H9 (cell line): ENCODE results near the gene CDH4. TPM values are rescaled to one million over a fixed set of nuclear protein-coding genes. Genes with fewer than 3 reads are reported as not detected.

Experiments used
- DNase-seq: peaks from one replicate; pipeline ENCODE4 v3.0.0-alpha.2; 2017
- H2AFZ ChIP-seq: one replicate; pipeline ENCODE4 v1.6.1; 2013; ENCODE audit warnings: mild to moderate bottlenecking, low read length, control low read depth, moderate library complexity
- H2AK5ac ChIP-seq: 2 replicates; pipeline ENCODE4 v1.6.1; 2013; ENCODE audit warnings: low read length, control low read depth, mixed read lengths; ENCODE audit not compliant: insufficient read length
- H2BK120ac ChIP-seq: one replicate; pipeline ENCODE4 v1.6.1; 2013; ENCODE audit warnings: low read depth, mild to moderate bottlenecking, low read length, control low read depth, inconsistent platforms; ENCODE audit not compliant: poor library complexity, severe bottlenecking
- H2BK12ac ChIP-seq: 2 replicates; pipeline ENCODE4 v1.6.1; 2013; ENCODE audit warnings: low read length, control low read depth, mixed read lengths, low read depth; ENCODE audit not compliant: insufficient read length
- H2BK15ac ChIP-seq: 2 replicates; pipeline ENCODE4 v1.6.1; 2013; ENCODE audit warnings: low read depth, low read length, control low read depth
- H2BK20ac ChIP-seq: one replicate; pipeline ENCODE4 v1.6.1; 2013; ENCODE audit warnings: low read depth, mild to moderate bottlenecking, low read length, control low read depth, inconsistent platforms; ENCODE audit not compliant: poor library complexity, severe bottlenecking
- H2BK5ac ChIP-seq: 2 replicates; pipeline ENCODE4 v1.6.1; 2013; ENCODE audit warnings: low read length, control low read depth, mixed read lengths; ENCODE audit not compliant: insufficient read length
- H3K14ac ChIP-seq: 2 replicates; pipeline ENCODE4 v1.6.1; 2013; ENCODE audit warnings: low read length, control low read depth; ENCODE audit not compliant: insufficient read depth
- H3K18ac ChIP-seq: 2 replicates; pipeline ENCODE4 v1.6.1; 2013; ENCODE audit warnings: low read depth, mild to moderate bottlenecking, mixed read lengths, low read length, control low read depth; ENCODE audit not compliant: insufficient read length
- H3K23ac ChIP-seq: 2 replicates; pipeline ENCODE4 v1.6.1; 2013; ENCODE audit warnings: low read length, control low read depth, mixed read lengths, low read depth; ENCODE audit not compliant: insufficient read length
- H3K23me2 ChIP-seq: 2 replicates; pipeline ENCODE4 v1.6.1; 2013; ENCODE audit warnings: low read depth, mild to moderate bottlenecking, mixed read lengths, low read length, control low read depth; ENCODE audit not compliant: insufficient read length, poor library complexity, severe bottlenecking
- H3K27ac ChIP-seq: 2 replicates; pipeline ENCODE4 v1.5.1; 2013; ENCODE audit warnings: low read length, control low read depth, mixed read lengths, low read depth; ENCODE audit not compliant: insufficient read length
- H3K27me3 ChIP-seq: 2 replicates; pipeline ENCODE4 v1.6.1; 2013; ENCODE audit warnings: low read length, control low read depth, inconsistent platforms; ENCODE audit not compliant: insufficient read depth
- H3K4ac ChIP-seq: 2 replicates; pipeline ENCODE4 v1.6.1; 2013; ENCODE audit warnings: low read depth, mild to moderate bottlenecking, control low read depth, inconsistent platforms, low read length, moderate library complexity
- H3K4me1 ChIP-seq: 2 replicates; pipeline ENCODE4 v1.6.1; 2013; ENCODE audit warnings: low read length, control low read depth, inconsistent platforms; ENCODE audit not compliant: insufficient read depth
- H3K4me2 ChIP-seq: 2 replicates; pipeline ENCODE4 v1.6.1; 2013; ENCODE audit warnings: low read length, control low read depth, mixed read lengths; ENCODE audit not compliant: insufficient read length, insufficient read depth
- H3K56ac ChIP-seq: 2 replicates; pipeline ENCODE4 v1.6.1; 2013; ENCODE audit warnings: low read depth, mild to moderate bottlenecking, mixed read lengths, low read length, control low read depth; ENCODE audit not compliant: insufficient read length
- H3K79me1 ChIP-seq: 2 replicates; pipeline ENCODE4 v1.6.1; 2013; ENCODE audit warnings: low read depth, mild to moderate bottlenecking, moderate library complexity, low read length, control low read depth, inconsistent platforms; ENCODE audit not compliant: insufficient read depth, poor library complexity, severe bottlenecking
- H3K79me2 ChIP-seq: 2 replicates; pipeline ENCODE4 v1.6.1; 2013; ENCODE audit warnings: low read length, control low read depth, inconsistent platforms; ENCODE audit not compliant: insufficient read depth
- H3K9ac ChIP-seq: 2 replicates; pipeline ENCODE4 v1.6.1; 2013; ENCODE audit warnings: low read length, control low read depth, mixed read lengths; ENCODE audit not compliant: insufficient read length; ENCODE audit errors: extremely low read depth
- H3K9me3 ChIP-seq: one replicate; pipeline ENCODE4 v1.6.1; 2013; ENCODE audit warnings: low read depth, low read length, inconsistent platforms; ENCODE audit not compliant: control insufficient read depth
- H3T11ph ChIP-seq: one replicate; pipeline ENCODE4 v1.6.1; 2013; ENCODE audit warnings: mild to moderate bottlenecking, low read length, control low read depth, inconsistent platforms
- H4K20me1 ChIP-seq: one replicate; pipeline ENCODE4 v1.6.1; 2013; ENCODE audit not compliant: control insufficient read depth, insufficient read length, insufficient read depth
- H4K5ac ChIP-seq: 2 replicates; pipeline ENCODE4 v1.6.1; 2013; ENCODE audit warnings: low read depth, mild to moderate bottlenecking, mixed read lengths, low read length, control low read depth; ENCODE audit not compliant: insufficient read length
- H4K8ac ChIP-seq: replicated peaks from 2 replicates; pipeline ENCODE4 v1.6.1; 2013; ENCODE audit warnings: low read length, control low read depth, mixed read lengths, low read depth; ENCODE audit not compliant: insufficient read length
- H4K91ac ChIP-seq: 2 replicates; pipeline ENCODE4 v1.6.1; 2013; ENCODE audit warnings: low read depth, mild to moderate bottlenecking, moderate library complexity, mixed read lengths, low read length, control low read depth; ENCODE audit not compliant: insufficient read length
- H3K27ac Mint-ChIP-seq, 3 experiments: 2 replicates in 2 of 3; 3 replicates in 1 of 3; pipeline ENCODE4 v1.8.0; 2020 to 2021; ENCODE audit warnings: mixed read lengths in 3 of 3, mild to moderate bottlenecking in 1 of 3, moderate library complexity in 1 of 3
- H3K27me3 Mint-ChIP-seq: 2 replicates; pipeline ENCODE4 v1.8.0; 2021; ENCODE audit warnings: low read depth, mild to moderate bottlenecking, moderate library complexity, mixed read lengths
- H3K36me3 Mint-ChIP-seq, 3 experiments: 2 replicates in 2 of 3; 3 replicates in 1 of 3; pipeline ENCODE4 v1.8.0; 2020 to 2021; ENCODE audit warnings: low read depth in 3 of 3, mixed read lengths in 3 of 3; ENCODE audit not compliant: insufficient read depth in 1 of 3
- H3K4me1 Mint-ChIP-seq, 2 experiments: 2 replicates each; pipeline ENCODE4 v1.8.0; 2020; ENCODE audit warnings: mixed read lengths in 2 of 2
- H3K4me3 Mint-ChIP-seq, 2 experiments: 2 replicates in 1 of 2; 3 replicates in 1 of 2; pipeline ENCODE4 v1.8.0; 2020 to 2021; ENCODE audit warnings: mild to moderate bottlenecking in 2 of 2, mixed read lengths in 2 of 2, moderate library complexity in 1 of 2
- H3K9me3 Mint-ChIP-seq, 2 experiments: 2 replicates in 1 of 2; 3 replicates in 1 of 2; pipeline ENCODE4 v1.8.0; 2020; ENCODE audit warnings: mild to moderate bottlenecking in 2 of 2, mixed read lengths in 2 of 2, moderate library complexity in 1 of 2
- CTCF ChIP-seq: fragments of 200-600 bp; sonication (generic); conservative IDR thresholded peaks from 3 replicates; pipeline ENCODE4 v1.8.0; 2021; ENCODE audit warnings: antibody characterized with exemption, mild to moderate bottlenecking
- WGBS: extraction: QIAGEN DNeasy Blood & Tissue Kit; methylation state at CpG from one replicate; pipeline ENCODE4 v1.1.7; 2013; ENCODE audit warnings: missing lambda C conversion rate, low lambda C conversion rate, mixed read lengths; ENCODE audit not compliant: insufficient read length; ENCODE audit errors: extremely low coverage; 5-methylcytosine and 5-hydroxymethylcytosine counted together
- total RNA-seq: library from RNA; stranded (reverse); gene quantifications from 2 replicates; pipeline ENCODE4 v1.2.1, GENCODE V29; 2021

CDH4 gene
- total RNA-seq, 1 experiment from 2014 or later: 3.0 TPM

DNA sequence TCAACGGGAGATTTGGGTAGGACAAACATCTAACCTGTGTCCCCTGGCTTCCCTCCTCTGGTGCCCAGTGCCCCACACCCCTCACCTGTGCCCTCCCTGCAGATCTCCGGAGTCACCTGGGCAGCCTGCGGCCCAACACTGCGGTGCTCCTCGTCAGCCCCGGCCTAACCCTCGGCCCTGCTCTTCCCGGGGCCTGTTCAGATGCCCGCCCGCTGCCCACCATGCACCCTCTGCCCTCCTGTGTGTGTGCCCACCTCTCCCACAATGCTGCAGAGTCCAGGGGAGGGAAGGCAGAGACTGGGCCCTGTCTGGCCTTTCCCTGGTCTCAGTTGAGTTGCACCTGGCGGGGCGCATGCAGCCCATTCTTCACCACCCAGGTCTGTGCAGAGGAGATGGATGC is 349.3 kb downstream of the CDH4 start:
- no peak for TF ChIP-seq CTCF
- H4K5ac ChIP-seq: no peak overlapping the region

More for the DNA sequence above, 349.3 kb downstream of the CDH4 start:
- Histone ChIP-seq H3K79me1 (no peaks in the 10 kb centered on the region), H4K8ac (no peak overlapping the region), H3K23me2 (no peaks in the 10 kb centered on the region), H3K4ac (no peak overlapping the region), H4K91ac (no peak overlapping the region), H4K20me1 (no peaks in the 10 kb centered on the region), H3K9ac (no peak overlapping the region), H2BK120ac (no peak overlapping the region), H2BK20ac (no peak overlapping the region), H3K27me3 (no peaks in the 10 kb centered on the region), H2AFZ (no peak overlapping the region), H2BK15ac (no peak overlapping the region), H3K18ac (no peak overlapping the region), H2AK5ac (no peak overlapping the region), H3K23ac (no peak overlapping the region), H2BK5ac (no peak overlapping the region), H2BK12ac (no peak overlapping the region), H3K14ac (no peak overlapping the region; the same call in 1 of the 2 replicates), H3K79me2 (no peaks in the 10 kb centered on the region), H3K9me3 (peaks cover 4% of the 10 kb centered on the region), H3K27ac (no peak overlapping the region), H3T11ph (no peak overlapping the region), H3K4me2 (no peak overlapping the region), H3K56ac (no peak overlapping the region), H3K4me1 (no peaks in the 10 kb centered on the region)
- H3K36me3 Mint-ChIP-seq: peaks cover 6 to 10% (median 9%) of the 10 kb centered on the region in 3 experiments
- no peak overlapping the region for H3K4me3 Mint-ChIP-seq
- peaks cover 19 to 33% of the 10 kb centered on the region in 2 experiments for H3K9me3 Mint-ChIP-seq
- no CpG with 5 or more reads among the region's 12 CpGs for WGBS
- no peak for DNase-seq
- no peaks in the 10 kb centered on the region for H3K4me1 Mint-ChIP-seq
- H3K27me3 Mint-ChIP-seq: peaks cover 45% of the 10 kb centered on the region
- no peak overlapping the region for H3K27ac Mint-ChIP-seq
